GM06990 (cell line): Measurements from ENCODE around the gene ZFX.

Experiments used
- DNase-seq: peaks from one replicate; pipeline ENCODE4 v3.0.0-alpha.2; 2011; ENCODE audit not compliant: insufficient read length; ENCODE audit errors: extremely low read depth
- H3K27me3 ChIP-seq: replicated peaks from 2 replicates; pipeline ENCODE4 v1.6.0; 2011; ENCODE audit warnings: low read length; ENCODE audit not compliant: control insufficient read depth, insufficient read depth
- H3K36me3 ChIP-seq: 2 replicates; pipeline ENCODE4 v1.5.1; 2011; ENCODE audit warnings: low read length; ENCODE audit not compliant: control insufficient read depth, insufficient read depth
- H3K4me3 ChIP-seq: replicated peaks from 2 replicates; pipeline ENCODE4 v1.5.1; 2011; ENCODE audit warnings: low read depth, mild to moderate bottlenecking, control low read depth, low read length
- TF ChIP-seq, protein P1 (sequence below): IDR thresholded peaks from 2 replicates; pipeline ENCODE4 v1.5.1; 2011; ENCODE audit warnings: low read length, control low read depth, mild to moderate bottlenecking, inconsistent platforms; ENCODE audit not compliant: insufficient read depth, poor library complexity, severe bottlenecking

ZFX gene

DNA sequence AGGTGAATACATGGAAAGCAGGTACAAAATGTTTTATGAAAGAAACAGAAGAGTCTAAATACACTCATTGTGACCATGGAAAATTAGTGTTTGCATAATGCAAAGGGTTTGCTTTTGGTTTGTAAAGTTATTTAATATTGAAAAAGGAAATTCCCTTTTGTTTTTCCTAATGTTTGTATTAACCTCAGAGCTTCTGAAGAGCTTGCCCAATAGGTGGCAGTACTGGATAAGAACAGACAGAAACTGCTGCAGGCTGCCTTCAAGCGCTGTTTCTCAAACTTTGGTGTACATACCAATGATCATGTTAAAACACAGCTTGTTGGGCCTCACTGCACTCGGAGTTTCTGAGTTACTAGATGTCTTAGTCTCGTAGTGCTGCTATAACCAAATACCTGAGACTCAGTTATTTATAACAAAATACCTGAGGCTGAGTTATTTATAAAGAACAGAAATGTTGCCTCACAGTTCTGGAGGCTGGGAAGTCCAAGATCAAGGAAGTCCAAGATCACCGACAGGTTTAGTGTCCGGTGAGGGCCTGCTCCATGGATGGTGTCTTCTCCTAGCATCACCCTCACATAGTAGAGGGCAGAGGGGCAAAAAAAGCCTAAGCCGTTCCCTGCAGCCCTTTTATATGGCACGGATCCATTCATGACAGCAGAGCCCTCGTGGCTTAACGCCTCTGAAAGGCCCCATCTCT lies 110.2 kb downstream of the ZFX start:
- DNase-seq = no peak
- no peaks in the 10 kb centered on the region for H3K36me3 ChIP-seq
- H3K4me3 ChIP-seq = no peak overlapping the region
- TF ChIP-seq, protein P1, sequence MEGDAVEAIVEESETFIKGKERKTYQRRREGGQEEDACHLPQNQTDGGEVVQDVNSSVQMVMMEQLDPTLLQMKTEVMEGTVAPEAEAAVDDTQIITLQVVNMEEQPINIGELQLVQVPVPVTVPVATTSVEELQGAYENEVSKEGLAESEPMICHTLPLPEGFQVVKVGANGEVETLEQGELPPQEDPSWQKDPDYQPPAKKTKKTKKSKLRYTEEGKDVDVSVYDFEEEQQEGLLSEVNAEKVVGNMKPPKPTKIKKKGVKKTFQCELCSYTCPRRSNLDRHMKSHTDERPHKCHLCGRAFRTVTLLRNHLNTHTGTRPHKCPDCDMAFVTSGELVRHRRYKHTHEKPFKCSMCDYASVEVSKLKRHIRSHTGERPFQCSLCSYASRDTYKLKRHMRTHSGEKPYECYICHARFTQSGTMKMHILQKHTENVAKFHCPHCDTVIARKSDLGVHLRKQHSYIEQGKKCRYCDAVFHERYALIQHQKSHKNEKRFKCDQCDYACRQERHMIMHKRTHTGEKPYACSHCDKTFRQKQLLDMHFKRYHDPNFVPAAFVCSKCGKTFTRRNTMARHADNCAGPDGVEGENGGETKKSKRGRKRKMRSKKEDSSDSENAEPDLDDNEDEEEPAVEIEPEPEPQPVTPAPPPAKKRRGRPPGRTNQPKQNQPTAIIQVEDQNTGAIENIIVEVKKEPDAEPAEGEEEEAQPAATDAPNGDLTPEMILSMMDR = peak; percentile 74
- H3K27me3 ChIP-seq = no peaks in the 10 kb centered on the region

DNA sequence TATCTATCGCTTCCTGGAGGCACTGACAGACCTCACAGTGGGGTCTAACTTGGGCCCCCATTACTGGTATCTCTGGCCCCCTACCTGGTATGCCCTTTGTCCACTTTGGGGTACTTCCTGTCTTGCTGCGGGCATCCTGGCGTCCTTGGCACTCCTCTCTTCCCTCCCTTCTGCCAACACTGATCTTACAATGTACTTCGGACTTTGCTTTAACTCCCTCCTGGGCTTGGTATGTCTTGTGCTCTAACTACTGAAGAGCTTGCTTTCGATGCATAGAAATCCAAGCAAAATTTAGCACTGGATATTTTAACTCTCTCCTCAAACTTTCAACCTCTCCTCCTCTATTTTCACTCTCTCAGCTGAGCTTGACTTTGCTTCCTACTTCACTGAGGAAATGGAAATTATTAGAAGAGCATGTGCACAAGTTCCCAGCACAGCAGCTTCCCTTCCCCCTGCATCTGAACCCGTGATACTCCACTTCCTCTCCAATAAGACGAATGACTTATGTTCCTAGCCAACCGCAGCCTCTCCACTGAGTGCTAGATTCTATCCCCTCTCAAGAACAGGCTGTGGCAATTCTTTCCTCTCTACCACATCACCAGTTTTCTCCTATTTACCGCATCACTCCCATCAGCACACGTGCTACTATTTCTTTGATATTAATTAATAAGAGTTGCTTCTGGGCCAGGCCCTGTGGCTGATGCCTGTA lies 111.5 kb downstream of the ZFX start:
- TF ChIP-seq, protein P1 = no peak
- Histone ChIP-seq H3K4me3 (no peak overlapping the region), H3K27me3 (no peaks in the 10 kb centered on the region), H3K36me3 (no peaks in the 10 kb centered on the region)
- no peak for DNase-seq

DNA sequence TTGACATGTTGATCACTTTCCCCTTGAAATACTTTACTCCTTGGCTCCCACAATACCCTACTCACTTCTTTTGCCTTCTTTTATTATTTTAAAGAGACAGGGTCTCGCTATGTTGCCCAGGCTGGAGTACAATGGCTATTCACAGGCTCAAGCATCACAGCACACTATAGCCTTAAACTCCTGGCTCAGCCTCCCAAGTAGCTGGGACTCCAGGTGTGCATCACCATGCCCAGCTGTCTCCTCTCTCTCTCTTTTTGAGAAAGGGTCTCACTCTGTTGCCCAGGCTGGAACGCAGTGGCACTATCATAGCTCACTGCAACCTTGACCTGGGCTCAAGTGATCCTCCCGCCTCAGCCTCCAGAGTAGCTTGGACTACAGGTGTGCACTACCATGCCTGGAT lies 112.8 kb downstream of the ZFX start:
- TF ChIP-seq, protein P1 = no peak
- H3K36me3 ChIP-seq = no peaks in the 10 kb centered on the region
- no peaks in the 10 kb centered on the region for H3K27me3 ChIP-seq
- DNase-seq = no peak
- H3K4me3 ChIP-seq = no peak overlapping the region

DNA sequence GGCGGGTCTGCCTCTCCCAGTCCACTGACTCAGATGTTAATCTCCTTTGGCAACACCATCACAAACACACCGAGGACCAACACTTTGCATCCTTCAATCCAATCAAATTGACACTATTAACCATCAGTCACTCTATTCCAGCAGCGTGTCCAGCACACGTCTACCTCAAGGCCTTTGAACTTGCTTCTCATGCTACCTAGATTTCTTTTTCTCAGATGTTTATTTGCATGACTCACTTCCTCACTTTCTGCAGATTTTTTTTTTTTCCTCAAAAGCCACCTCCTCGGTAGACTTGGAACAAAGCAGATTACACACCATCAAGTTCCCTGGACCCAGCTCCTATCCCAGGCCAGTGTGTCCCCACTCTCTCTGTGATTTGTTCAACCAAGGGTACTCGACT lies 114.9 kb downstream of the ZFX start:
- H3K4me3 ChIP-seq = no peak overlapping the region

More for the DNA sequence above, 114.9 kb downstream of the ZFX start:
- DNase-seq = no peak
- Histone ChIP-seq H3K27me3 (no peaks in the 10 kb centered on the region), H3K36me3 (no peaks in the 10 kb centered on the region)
- TF ChIP-seq, protein P1 = no peak
